Measurements from ENCODE around the gene ANTKMT.
A peak's percentile ranks its signal among the peaks of the same experiment; 100 is the strongest.
"Not testable (repeated sequence)": the region's sequence is repeated elsewhere in the genome, so short reads cannot be mapped to it uniquely, and the experiment has no call there.

The ANTKMT gene

DNA sequence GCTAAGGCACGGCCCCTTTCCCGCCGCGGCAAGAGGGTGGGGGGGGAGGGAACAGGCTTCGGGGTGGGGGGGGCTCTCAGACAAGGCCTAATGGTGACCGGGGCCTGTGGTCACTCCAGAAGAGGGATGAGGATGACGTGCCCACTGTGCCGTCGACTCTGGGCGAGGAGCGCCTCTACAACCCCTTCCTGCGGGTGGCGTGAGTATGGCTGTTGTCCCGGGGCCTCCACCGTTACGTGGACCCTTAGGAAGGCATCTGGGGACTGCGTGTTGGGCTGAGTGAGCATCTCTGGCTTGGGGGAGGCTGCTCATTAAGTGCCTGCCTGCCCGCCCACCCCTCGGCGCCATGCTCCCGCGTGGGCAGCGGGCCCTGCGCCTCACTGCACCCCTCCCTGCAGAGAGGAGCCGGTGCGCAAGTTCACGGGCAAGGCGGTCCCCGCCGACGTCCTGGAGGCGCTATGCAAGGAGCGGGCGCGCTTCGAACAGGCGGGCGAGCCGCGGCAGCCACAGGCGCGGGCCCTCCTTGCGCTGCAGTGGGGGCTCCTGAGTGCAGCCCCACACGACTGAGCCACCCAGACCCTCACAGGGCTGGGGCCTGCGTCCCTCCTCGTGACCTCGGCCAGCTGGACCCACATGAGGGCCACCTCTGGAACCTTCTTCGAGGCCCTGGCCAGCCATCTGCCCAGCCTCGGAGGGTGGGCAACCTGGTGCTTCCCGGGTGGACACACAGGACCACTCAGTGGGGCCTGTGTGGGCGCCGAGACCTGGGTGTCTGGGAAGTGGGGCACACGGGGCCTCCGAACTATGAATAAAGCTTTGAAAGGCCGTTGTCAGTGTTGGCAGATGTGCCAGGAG, 8.2 kb downstream of the ANTKMT start:
- DNase-seq = no peak

GRCh38 chr16:729768-730665, 9.1 kb downstream of the ANTKMT start:
- no peak for DNase-seq

DNA sequence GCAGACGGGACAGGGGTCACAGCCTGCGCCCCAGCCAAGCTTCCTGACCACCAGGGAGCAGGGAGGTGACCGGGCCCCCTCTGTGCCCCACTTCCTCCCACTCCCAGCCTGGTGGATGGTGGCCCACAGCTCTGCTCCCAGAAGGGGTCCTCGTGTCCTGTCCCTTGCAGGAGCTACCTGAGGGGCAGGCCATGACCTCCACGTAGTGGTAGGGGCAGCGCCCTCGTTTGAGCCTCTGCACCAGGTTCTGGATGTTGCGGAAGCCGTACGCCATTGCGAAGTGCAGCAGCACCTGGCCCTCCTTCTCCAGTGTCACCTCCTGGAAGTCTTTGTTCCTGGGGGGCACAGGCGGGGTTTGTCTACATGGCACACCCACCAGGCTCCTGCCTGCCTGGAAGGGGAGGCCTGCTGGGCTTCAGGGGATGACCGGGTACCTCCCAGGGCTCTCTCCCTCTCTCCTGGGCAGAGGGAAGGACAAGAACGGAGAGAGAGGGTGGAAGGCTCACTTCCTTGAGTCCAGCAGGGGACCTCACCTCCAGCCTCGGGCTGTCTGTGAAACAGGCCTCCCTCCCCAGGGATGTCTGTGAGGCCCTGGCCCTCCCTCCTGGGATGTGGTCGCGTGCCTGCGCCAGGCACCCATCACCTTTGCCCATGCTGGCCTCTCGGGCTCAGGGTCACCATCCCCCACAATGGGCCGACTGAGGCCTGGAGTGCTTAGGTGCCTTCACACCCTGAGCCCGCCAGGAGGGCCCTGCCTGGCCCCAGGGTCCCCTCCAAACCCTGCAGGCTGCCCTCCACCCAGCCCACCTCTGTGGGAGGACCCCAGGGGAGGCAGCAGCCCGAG, 9.9 kb downstream of the ANTKMT start:
- DNase-seq = no peak

- no peak for DNase-seq
These were observed 11.4 kb downstream of the ANTKMT start for GRCh38 chr16:732332-732731.

DNA sequence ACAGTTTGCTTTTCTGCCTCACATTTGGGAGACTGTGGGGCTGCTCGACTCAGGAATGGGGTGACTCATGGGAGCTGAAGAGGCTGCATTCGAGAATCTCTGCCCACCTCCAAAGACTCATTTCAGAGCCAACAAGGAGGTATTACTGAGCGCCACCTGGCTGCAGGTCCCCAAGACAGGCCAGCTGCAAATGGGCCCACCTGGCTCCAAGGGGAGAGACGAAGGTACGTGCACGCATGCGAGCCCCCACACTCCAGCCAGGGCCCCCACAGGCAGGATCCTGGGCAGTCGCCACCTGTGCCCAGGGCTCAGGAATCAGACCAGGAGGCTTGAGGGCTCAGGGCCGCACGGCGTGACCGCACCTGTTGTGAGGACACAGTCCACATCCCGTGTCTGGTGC, 12.0 kb downstream of the ANTKMT start:
- DNase-seq = no peak

DNA sequence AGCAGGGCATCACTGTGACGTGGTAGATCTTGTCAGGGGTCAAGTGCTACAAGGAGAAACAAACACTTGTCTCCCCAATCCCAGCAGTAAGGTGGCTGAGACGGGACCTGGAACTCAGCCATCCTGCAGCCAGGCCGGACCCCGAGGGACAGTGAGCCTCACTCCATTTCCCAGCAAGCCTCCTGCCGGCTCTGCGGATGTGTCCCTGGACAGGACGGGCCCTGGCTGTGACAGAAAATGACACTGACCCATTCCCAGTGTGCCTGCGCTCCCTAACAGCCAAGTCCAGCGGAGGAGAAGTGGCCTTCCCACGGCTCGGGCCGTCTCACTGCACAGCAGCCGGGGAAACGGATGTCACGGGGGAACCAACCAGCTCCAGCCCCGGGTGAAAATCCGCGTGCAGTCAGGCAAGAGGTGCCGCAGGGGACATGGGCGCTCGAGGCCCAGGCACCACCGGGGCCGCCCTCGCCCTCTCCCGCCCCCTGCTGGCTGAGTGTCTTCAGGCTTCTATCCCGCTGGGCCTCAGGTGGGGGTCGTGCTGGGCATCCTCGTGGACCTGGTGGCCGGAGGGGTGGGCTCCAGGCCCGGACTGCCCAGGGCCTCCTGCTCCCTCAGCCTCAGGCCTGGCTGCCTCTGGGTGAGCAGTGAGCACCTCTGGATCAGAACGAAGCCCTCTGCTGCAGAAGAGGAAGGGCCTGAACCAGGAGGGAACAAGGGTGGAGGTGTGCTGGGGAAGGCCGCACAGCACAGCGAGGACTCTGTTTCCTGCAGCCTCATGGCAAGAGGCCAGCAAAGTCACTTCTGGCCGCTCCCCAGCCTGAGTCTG, 12.6 kb downstream of the ANTKMT start:
- DNase-seq = no peak

- no peak for DNase-seq
These were observed 13.4 kb downstream of the ANTKMT start for GRCh38 chr16:734208-734980.

DNA sequence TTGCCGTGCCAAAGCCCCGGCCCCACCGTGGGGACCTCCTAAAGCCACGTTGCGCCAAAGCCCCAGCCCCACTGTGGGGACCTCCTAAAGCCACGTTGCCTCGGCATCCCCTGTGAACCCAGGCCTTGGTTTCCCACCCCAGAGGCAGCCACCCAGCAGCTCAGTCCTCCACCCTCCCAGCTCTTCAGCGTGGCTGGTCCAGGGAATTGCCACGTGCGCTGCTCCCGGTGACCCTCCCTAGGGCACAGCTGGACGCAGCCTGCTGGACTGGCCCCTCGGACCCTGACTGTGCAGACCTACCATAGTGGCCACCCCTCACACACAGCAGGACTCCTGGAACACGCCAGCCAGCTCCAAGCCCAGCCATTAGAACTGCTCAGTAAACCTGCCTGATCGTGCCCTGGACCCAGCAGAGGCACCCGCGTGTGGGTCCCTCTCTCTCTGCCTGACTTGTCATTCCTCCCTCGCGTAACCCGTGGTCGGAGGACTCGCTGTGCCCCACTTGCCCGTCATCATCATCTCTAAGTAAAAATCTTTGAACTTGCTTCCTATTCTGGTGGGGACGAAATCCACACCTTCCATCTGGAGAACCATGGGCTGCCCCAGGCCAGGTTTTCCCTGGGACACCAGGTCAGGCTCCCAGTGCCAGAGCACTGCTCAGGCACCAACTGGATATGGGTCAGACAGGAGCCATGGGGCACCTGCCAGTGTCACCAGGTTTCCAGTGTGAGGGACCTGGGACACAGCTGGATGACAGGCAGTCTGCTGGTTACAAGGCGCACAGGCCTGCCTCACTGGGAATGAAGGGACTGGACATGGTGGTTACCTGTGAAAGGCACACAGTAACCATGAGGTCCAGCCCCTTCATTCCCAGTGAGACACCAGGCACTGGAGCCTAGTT, 14.3 kb downstream of the ANTKMT start:
- no peak for DNase-seq

DNA sequence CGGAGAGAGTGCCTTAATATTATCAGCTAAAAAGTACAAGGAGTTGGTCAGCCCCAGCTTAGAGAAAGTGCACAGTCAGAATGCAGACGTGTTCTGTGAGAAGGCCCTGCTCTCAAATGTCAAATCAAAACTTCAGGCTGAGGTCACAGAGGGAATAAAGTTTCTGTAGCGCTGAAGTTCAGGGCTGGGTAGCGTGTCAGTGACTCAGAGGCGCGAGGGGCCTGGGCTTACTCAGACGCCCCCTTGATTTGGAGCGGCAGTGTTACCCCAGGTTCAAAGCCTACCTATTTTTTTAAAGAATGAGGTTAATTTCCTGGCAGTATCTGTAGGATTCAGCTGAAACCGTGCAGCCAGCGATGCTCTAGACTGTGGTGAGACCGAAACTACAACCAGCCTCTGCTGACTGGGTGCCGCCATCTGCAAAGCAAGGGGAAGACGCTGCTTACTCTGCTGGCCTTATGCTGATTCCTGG, 15.1 kb downstream of the ANTKMT start:
- DNase-seq = no peak

DNA sequence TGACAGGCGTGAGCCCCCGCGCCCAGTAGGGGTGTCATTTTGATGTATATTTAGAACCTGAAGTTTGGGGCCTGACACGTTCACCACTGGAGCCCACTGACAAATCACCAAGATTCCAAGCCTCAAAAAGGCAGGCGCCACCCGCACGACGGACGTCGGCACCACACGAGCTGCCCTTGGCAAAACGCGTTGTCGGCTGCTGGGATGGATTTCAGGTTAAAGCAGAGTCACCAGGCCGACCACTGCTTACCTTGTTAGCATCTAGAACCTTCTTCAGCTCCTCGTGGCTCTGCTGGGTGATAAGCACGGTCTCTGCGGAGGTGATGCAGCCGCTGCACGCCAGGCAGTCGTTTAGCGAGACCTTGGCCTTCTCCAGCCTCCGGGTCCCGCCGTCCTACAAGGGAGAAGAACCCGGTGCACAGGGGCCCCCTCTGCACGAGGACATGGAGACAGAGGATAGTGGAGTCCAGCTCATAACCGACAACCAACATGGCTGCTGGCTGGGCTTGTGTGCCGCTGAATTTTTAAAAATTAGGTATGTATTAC, 16.1 kb downstream of the ANTKMT start:
- no peak for DNase-seq

- DNase-seq = no peak
These were observed 18.9 kb downstream of the ANTKMT start for GRCh38 chr16:739560-740458.

DNA sequence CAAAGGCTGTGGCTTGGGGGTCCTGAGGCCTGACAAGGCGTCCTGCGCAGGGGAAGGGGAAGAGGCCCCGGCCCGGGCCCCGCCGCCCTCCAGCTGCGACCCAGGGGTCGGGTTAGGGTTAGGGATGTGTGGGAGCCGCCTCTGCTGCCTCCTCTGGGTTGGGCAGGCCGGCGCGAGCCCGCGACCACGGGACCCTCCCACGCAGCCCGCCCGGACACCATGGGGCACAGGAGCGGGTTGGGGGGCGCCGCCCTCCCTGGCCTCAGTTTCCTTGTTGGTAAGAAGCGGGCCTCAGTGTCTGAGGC, 19.5 kb downstream of the ANTKMT start:
- DNase-seq = no peak

- peak; percentile 94 for DNase-seq
These were observed 20.0 kb downstream of the ANTKMT start, which contains the start of gene CIAO3 for GRCh38 chr16:740764-741505. CIAO3 (minus strand) TSS chr16:740997; CDS start chr16:740985, 12 bp downstream.

DNA sequence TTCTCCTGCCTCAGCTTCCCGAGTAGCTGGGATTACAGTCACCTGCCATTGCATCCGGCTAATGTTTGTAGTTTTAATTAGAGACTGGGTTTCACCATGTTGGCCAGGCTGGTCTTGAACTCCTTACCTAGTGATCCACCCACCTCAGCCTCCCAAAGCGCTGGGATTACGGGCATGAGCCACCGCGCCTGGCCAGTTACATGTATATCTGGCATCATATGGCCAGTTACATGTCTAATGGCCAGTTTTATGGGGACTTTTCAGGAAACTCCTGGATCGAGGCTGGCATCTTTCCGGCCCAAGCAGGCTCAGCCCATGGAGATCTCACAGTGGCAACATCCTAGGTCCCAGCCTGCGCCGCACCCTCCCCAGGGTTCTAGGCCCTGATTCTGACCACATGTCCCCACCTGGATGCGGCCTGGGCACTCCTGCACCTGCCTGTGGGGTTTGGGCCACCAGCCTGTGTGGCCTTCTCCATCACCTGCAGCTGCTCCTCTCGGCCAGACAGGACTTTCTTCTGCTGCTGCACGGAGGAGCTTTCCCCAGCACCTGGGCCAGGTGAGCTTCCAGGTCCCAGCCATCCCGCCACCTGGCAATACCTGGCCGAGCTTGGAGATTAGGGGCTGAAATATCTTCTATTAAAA, 21.2 kb downstream of the ANTKMT start:
- DNase-seq = no peak

DNA sequence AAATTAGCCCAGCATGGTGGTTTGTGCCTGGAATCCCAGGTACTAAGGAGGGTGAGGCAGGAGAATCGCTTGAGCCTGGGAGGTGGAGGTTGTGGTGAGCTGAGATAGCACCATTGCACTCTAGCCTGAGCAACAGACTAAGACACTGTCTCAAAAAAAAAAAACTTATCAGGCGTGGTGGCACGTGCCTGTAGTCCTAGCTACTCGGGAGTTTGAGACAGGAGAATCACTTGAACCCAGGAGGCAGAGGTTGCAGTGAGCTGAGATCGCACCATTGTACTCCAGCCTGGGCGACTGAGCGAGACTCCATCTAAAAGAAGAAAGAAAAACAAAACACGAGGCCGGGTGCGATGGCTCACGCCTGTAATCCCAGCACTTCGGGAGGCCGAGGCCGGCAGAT, 21.9 kb downstream of the ANTKMT start:
- DNase-seq = not testable (repeated sequence)

GRCh38 chr16:743794-744500, 23.0 kb downstream of the ANTKMT start:
- no peak for DNase-seq

DNA sequence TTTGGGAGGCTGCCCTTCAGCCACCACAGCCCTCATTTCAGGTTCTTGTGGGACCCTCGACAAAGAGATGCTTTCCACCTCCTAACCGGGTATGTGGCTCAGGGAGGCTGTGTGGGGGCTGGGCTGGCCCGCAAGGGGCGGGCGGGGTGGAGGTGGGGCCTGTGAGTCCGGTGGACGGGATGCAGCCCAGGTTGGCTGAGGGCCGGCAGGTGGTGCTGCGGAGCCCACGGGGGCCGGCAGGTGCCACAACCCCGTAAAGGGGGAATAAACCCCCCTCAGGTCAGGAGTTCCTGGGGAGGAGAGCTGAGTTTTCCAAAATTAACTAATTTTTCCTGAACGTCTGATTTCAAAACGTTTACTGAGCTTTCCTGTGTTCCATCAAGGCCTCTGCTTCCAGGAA, 24.8 kb downstream of the ANTKMT start:
- no peak for DNase-seq

All from suppressor macrophage treated with lipopolysaccharide for 4 hours (primary cell).